ENCODE results near the gene CSTF1.
A peak's percentile ranks its signal among the peaks of the same experiment; 100 is the strongest.

Gene CSTF1

GRCh38 chr20:56392132-56392880 lies at the start of gene CSTF1, which contains the start of gene AURKA:
TSS of gene CSTF1 (plus strand) at chr20:56392645. CDS start at chr20:56395553, 2,908 bp downstream.
TSS of gene AURKA (minus strand) at chr20:56392215. CDS start at chr20:56388197, 4,018 bp downstream.
- TF ChIP-seq, protein P1, sequence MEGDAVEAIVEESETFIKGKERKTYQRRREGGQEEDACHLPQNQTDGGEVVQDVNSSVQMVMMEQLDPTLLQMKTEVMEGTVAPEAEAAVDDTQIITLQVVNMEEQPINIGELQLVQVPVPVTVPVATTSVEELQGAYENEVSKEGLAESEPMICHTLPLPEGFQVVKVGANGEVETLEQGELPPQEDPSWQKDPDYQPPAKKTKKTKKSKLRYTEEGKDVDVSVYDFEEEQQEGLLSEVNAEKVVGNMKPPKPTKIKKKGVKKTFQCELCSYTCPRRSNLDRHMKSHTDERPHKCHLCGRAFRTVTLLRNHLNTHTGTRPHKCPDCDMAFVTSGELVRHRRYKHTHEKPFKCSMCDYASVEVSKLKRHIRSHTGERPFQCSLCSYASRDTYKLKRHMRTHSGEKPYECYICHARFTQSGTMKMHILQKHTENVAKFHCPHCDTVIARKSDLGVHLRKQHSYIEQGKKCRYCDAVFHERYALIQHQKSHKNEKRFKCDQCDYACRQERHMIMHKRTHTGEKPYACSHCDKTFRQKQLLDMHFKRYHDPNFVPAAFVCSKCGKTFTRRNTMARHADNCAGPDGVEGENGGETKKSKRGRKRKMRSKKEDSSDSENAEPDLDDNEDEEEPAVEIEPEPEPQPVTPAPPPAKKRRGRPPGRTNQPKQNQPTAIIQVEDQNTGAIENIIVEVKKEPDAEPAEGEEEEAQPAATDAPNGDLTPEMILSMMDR (IDR thresholded peaks at IDR 0.05; ENCODE audit: low read depth, low read length): no peak
- peak; percentile 100 for DNase-seq (ENCODE audit: low read depth in 2 of 2)
- H3K4me3 ChIP-seq (replicated peaks in 1 of 2; ENCODE audit: low read depth in 2 of 2, low read length in 2 of 2): peak within 1 kb of the TSS; percentile 65 to 94

GRCh38 chr20:56342783-56343182 lies 49.7 kb upstream of the CSTF1 start:
- no peak for DNase-seq (ENCODE audit: low read depth in 2 of 2)
- TF ChIP-seq, protein P1 (IDR thresholded peaks at IDR 0.05; ENCODE audit: low read depth, low read length): no peak
- no peak overlapping the region for H3K4me3 ChIP-seq (replicated peaks in 1 of 2; ENCODE audit: low read depth in 2 of 2, low read length in 2 of 2)

DNA sequence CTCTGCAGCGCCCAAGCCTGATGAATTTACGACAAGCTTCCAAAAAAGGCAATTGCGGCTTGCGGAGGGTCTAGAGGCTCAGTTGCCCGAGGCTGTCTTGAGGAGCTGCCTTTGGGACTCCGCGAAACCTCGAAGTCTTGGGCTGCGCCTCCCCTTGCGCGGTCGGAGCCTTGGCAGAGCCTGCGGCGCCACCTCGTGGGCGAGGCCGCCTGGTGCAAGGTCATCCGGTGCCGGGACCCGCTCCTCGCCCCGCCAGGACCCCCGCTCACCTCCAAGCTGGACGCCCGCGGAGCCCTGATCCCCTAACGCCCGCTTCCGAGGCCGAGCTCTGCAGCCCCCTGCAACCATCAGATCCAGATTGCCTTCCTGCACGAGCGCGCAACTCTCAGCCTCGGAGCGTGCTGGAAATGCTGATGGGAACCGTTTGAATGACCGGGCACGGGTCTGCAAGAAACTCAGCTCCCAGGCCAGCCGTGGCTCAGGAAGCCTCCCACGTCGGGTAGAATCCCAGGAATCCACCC lies 48.5 kb upstream of the CSTF1 start:
- peak; percentile 46 to 58 for DNase-seq (ENCODE audit: low read depth in 2 of 2)
- TF ChIP-seq, protein P1 (IDR thresholded peaks at IDR 0.05; ENCODE audit: low read depth, low read length): peak; percentile 68
- H3K4me3 ChIP-seq (replicated peaks in 1 of 2; ENCODE audit: low read depth in 2 of 2, low read length in 2 of 2): no peak overlapping the region

DNA sequence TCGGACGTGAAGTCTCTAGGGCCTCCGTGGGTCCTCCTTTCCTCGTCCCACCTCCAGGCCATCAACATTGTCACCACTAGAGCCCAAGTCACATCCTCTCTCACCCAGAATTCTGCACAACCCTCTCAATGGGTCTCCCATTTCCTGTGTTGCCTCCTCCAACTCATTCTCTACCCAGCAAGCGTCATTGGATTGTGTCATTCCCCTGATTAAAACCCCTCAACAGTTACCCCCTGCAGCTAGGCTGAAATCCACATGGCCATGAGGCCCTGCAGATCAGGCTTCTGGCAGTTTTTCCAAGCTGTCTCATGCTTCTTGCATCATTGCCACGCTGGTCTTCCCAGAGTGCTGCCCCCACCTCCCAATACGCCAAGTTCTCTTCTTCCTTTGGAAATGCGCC lies 46.5 kb upstream of the CSTF1 start:
- peak in 1 of 2 donors; percentile 31 for DNase-seq (ENCODE audit: low read depth in 2 of 2)
- TF ChIP-seq, protein P1 (IDR thresholded peaks at IDR 0.05; ENCODE audit: low read depth, low read length): no peak
- no peak overlapping the region for H3K4me3 ChIP-seq (replicated peaks in 1 of 2; ENCODE audit: low read depth in 2 of 2, low read length in 2 of 2)

DNA sequence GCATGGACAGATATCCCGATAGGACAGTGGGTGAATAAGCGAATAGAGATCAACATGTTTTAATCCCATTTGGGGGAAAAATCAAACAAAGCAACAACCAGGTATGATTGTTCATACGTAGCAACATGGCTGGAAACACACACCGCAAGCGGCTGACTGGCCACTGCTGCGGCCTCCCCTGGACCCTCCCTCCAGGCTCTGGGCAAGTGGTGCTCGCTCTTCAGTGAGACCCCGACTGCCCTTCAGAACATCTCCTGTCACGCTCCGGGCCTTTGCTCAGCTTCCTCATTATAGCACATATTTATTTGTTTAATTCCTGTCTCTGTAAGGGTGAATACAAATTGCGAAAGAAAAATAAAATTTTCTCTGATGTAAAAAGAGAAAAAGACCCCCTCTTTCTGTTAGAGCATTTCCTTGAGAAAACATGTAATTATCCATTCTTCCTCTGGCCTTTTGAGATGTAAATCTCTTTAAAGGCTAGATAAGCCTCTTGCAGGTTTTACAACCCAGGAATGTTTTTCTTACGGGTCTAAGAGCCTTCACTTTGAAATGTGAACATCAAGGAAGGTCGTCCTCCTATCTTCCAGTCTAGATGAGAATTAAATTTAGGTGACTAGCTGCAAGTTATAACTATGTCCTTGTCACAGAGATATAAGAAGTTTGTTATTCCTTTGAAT lies 44.7 kb upstream of the CSTF1 start:
- DNase-seq (ENCODE audit: low read depth in 2 of 2): no peak
- TF ChIP-seq, protein P1 (IDR thresholded peaks at IDR 0.05; ENCODE audit: low read depth, low read length): no peak
- H3K4me3 ChIP-seq (replicated peaks in 1 of 2; ENCODE audit: low read depth in 2 of 2, low read length in 2 of 2): no peak overlapping the region

DNA sequence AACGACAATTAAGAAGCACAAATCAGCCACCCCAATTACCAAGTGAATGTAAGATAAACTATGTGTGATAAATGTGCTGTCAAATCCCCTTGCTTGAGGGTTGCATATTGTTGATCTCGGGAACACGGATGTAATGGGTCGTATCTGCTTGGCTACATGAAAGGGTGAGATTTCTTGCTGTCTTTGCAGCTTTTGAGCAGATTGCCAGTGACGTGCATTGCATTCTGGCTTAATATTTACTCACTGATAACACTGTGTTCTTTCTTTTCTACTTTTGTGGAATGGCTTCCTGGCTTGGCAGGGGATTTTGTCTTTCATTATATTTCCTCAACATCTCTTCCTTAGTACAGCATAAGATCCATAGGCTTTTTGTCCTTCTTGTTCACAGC lies 44.1 kb upstream of the CSTF1 start:
- peak in 1 of 2 donors; percentile 32 for DNase-seq (ENCODE audit: low read depth in 2 of 2)
- no peak overlapping the region for H3K4me3 ChIP-seq (replicated peaks in 1 of 2; ENCODE audit: low read depth in 2 of 2, low read length in 2 of 2)
- TF ChIP-seq, protein P1 (IDR thresholded peaks at IDR 0.05; ENCODE audit: low read depth, low read length): no peak

Measured in cardiac fibroblast (primary cell).